Measurements from ENCODE around the gene SLC9A5. TPM values are rescaled to one million over a fixed set of nuclear protein-coding genes. Genes with fewer than 3 reads are reported as not detected.

The SLC9A5 gene
- total and polyA plus RNA-seq, 2 donors (not counting 3 experiments of a cell fraction or from before 2014, with no cell fraction given), result 2.7 to 2.8 TPM

DNA sequence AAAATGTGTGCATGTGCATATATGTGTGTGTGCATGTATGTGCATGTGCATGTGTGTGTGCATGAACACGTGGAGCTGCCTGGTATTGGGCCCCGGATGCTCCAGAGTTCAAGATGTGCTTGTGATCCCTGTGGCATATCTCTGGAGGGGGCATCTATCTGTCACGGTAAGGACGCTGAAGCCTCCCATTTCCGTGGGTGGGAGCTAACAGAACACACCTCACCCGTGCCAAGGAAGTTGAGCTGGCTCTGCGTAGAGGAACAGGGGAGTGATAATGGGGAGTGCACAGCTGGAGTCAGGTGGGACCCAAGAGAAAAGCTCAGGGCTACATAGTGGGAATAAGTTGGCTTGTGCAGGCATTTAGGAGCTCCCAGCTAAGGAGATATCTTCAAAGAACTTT is 37.1 kb upstream of the SLC9A5 start:
- H3K4me3 ChIP-seq (replicated peaks in 1 of 3; ENCODE audit: insufficient read depth in 1 of 3, low read depth in 1 of 3, low read length in 3 of 3), result no peak overlapping the region
- H3K9ac ChIP-seq (replicated peaks; ENCODE audit: extremely low read depth, insufficient read depth, low read length), result no peak overlapping the region
- no peak for TF ChIP-seq JUN (IDR thresholded peaks at IDR 0.05; ENCODE audit: borderline replicate concordance, insufficient read depth, insufficient read length, low read depth)
- TF ChIP-seq POLR2AphosphoS5 (IDR thresholded peaks at IDR 0.05; ENCODE audit: insufficient read depth, low read depth, low read length), result no peak
- TF ChIP-seq, protein P1, sequence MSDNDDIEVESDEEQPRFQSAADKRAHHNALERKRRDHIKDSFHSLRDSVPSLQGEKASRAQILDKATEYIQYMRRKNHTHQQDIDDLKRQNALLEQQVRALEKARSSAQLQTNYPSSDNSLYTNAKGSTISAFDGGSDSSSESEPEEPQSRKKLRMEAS (IDR thresholded peaks at IDR 0.05; ENCODE audit: insufficient read depth, insufficient read length), result no peak
- TF ChIP-seq EZH2 (IDR thresholded peaks at IDR 0.05; ENCODE audit: borderline replicate concordance, low read depth, low read length, severe bottlenecking), result no peak
- TF ChIP-seq POLR2A (IDR thresholded peaks at IDR 0.05; ENCODE audit: low read depth, low read length), result no peak
- H3K9me3 ChIP-seq (replicated peaks; ENCODE audit: control insufficient read depth, insufficient read depth, low read length), result no peaks in the 10 kb centered on the region
- POLR2A ChIA-PET, result no interaction called here
- no peak for FAIRE-seq
- no peaks in the 10 kb centered on the region for H3K27me3 ChIP-seq (ENCODE audit: control insufficient read depth in 2 of 2, insufficient read depth in 2 of 2, low read length in 2 of 2)
- no peak overlapping the region for H3K27ac ChIP-seq (ENCODE audit: insufficient read depth, low read depth, low read length)
- no peak overlapping the region for H2AFZ ChIP-seq (ENCODE audit: low read depth, low read length)
- BruUV-seq (replicated peaks), result no TSS peak
- H4K20me1 ChIP-seq (replicated peaks; ENCODE audit: control insufficient read depth, extremely low read depth, insufficient read depth, low read length), result no peaks in the 10 kb centered on the region
- H3K9me1 ChIP-seq (replicated peaks; ENCODE audit: control insufficient read depth, extremely low read depth, insufficient read depth, low read length), result no peaks in the 10 kb centered on the region
- CTCF ChIA-PET, result interaction anchor here (1.0 to 1.7 kb wide), 3 partner anchors 14 to 37 kb away, joined by 3 to 8 read pairs (median 3); partner anchors contain the start of gene SLC9A5
- no peaks in the 10 kb centered on the region for H3K79me2 ChIP-seq (ENCODE audit: control insufficient read depth, insufficient read depth, low read length)
- dilution Hi-C loops (cut with MboI; ENCODE audit: extremely low pct_ligation_motif_present, low sequenced_read_pairs) (no loop called here), intact Hi-C loops (cut with micrococcal nuclease) (no loop called here)
- DNase-seq (ENCODE audit: low read depth, low spot score), result no peak
- no peaks in the 10 kb centered on the region for H3K36me3 ChIP-seq (ENCODE audit: control insufficient read depth in 2 of 2, extremely low read depth in 1 of 2, insufficient read depth in 2 of 2, low read length in 2 of 2)
- peaks cover 9% of the 10 kb centered on the region for H3K4me1 ChIP-seq (ENCODE audit: control insufficient read depth, extremely low read depth, insufficient read depth, low read length)
- H3K4me2 ChIP-seq (ENCODE audit: insufficient read depth, low read length), result no peak overlapping the region

DNA sequence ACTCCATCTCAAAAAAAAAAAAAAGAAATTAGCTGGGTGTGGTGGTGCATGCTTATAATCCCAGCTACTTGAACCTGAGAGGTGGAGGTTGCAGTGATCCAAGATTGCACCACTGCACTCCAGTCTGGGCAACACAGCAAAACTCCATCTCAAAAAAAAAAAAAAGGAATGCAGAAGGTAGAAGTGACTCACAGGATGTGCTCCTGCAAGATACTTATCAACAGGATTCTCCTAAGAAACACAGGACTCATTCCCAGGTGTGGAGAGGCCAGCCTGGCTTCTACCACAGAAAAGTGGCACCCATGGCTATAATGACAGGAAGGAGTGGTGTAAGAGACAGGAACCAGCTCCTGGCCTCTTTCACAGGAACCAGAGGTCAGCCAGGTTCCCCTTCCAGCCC is 36.0 kb upstream of the SLC9A5 start:
- Histone ChIP-seq H3K9me1 (replicated peaks; ENCODE audit: control insufficient read depth, extremely low read depth, insufficient read depth, low read length) (no peaks in the 10 kb centered on the region), H3K4me2 (ENCODE audit: insufficient read depth, low read length) (no peak overlapping the region), H3K4me3 (replicated peaks in 1 of 3; ENCODE audit: insufficient read depth in 1 of 3, low read depth in 1 of 3, low read length in 3 of 3) (no peak overlapping the region), H3K9me3 (replicated peaks; ENCODE audit: control insufficient read depth, insufficient read depth, low read length) (no peaks in the 10 kb centered on the region), H3K9ac (replicated peaks; ENCODE audit: extremely low read depth, insufficient read depth, low read length) (no peak overlapping the region), H2AFZ (ENCODE audit: low read depth, low read length) (no peak overlapping the region), H3K27ac (ENCODE audit: insufficient read depth, low read depth, low read length) (no peak overlapping the region), H3K79me2 (ENCODE audit: control insufficient read depth, insufficient read depth, low read length) (no peaks in the 10 kb centered on the region), H3K36me3 (ENCODE audit: control insufficient read depth in 2 of 2, extremely low read depth in 1 of 2, insufficient read depth in 2 of 2, low read length in 2 of 2) (no peaks in the 10 kb centered on the region), H3K27me3 (ENCODE audit: control insufficient read depth in 2 of 2, insufficient read depth in 2 of 2, low read length in 2 of 2) (no peaks in the 10 kb centered on the region), H4K20me1 (replicated peaks; ENCODE audit: control insufficient read depth, extremely low read depth, insufficient read depth, low read length) (no peaks in the 10 kb centered on the region), H3K4me1 (ENCODE audit: control insufficient read depth, extremely low read depth, insufficient read depth, low read length) (peaks cover 20% of the 10 kb centered on the region)
- dilution Hi-C loops (cut with MboI; ENCODE audit: extremely low pct_ligation_motif_present, low sequenced_read_pairs) (no loop called here), intact Hi-C loops (cut with micrococcal nuclease) (no loop called here)
- peak; percentile 24 for DNase-seq (ENCODE audit: low read depth, low spot score)
- TF ChIP-seq, protein P1 (IDR thresholded peaks at IDR 0.05; ENCODE audit: insufficient read depth, insufficient read length), result no peak
- TF ChIP-seq FOS (IDR thresholded peaks at IDR 0.05; ENCODE audit: borderline replicate concordance, insufficient read depth, low read length) (peak; percentile 31), POLR2A (IDR thresholded peaks at IDR 0.05; ENCODE audit: low read depth, low read length) (no peak), GATA2 (IDR thresholded peaks at IDR 0.05; ENCODE audit: insufficient read depth, insufficient read length, low read depth, low read length) (peak; percentile 68), POLR2AphosphoS5 (IDR thresholded peaks at IDR 0.05; ENCODE audit: insufficient read depth, low read depth, low read length) (no peak), EZH2 (IDR thresholded peaks at IDR 0.05; ENCODE audit: borderline replicate concordance, low read depth, low read length, severe bottlenecking) (no peak)
- ChIA-PET POLR2A (interaction anchor here (0.6 kb wide), 1 partner anchor 30 kb away, joined by 3 read pairs; no protein-coding TSS in a partner anchor), CTCF (interaction anchor here (1.7 kb wide), 1 partner anchor 15 kb away, joined by 8 read pairs; no protein-coding TSS in a partner anchor)
- peak; percentile 77 for FAIRE-seq
- BruUV-seq (replicated peaks), result no TSS peak

All from endothelial cell of umbilical vein (primary cell).